T-cell (primary cell): ENCODE results near the gene GNG7. TPM values are rescaled to one million over a fixed set of nuclear protein-coding genes. Genes with fewer than 3 reads are reported as not detected.
A peak's percentile ranks its signal among the peaks of the same experiment; 100 is the strongest.
"Not testable (repeated sequence)": the region's sequence is repeated elsewhere in the genome, so short reads cannot be mapped to it uniquely, and the experiment has no call there.

Experiments used
- ATAC-seq, 4 experiments: fragments of 200-7000 bp in 3 of 4; fragments of 150-1000 bp in 1 of 4; cut with Tn5 transposase; replicated peaks in 1 of 4; 1 replicate in 3 of 4; 2 replicates in 1 of 4; pipeline ENCODE4 v1.10.0; 2021; ENCODE audit warnings: moderate library complexity in 3 of 4, mild to moderate bottlenecking in 2 of 4, moderate number of reproducible peaks in 1 of 4
- CTCF ChIA-PET, 2 donors: fragments of 300-600 bp; sonication (Branson Sonifier 250); formaldehyde crosslinking; loops; one replicate each; lab custom pipeline; 2022; ENCODE audit warnings: antibody characterized with exemption in 2 of 2; lab: Charles Lee
- POLR2A ChIA-PET, 2 donors: fragments of 300-600 bp; sonication (Branson Sonifier 250); formaldehyde crosslinking; loops; one replicate each; lab custom pipeline; 2022; ENCODE audit warnings: antibody characterized with exemption in 2 of 2; lab: Charles Lee
- DNase-seq, 35 experiments: peaks; one replicate each; pipeline versions ENCODE4 v3.0.0 to v3.0.0-alpha.2; 2013 to 2023
- H3K27ac ChIP-seq: one replicate; pipeline ENCODE4 v1.5.1; 2013; ENCODE audit warnings: low read length
- H3K27me3 ChIP-seq, 2 experiments: replicated peaks in 1 of 2; 1 replicate in 1 of 2; 2 replicates in 1 of 2; pipeline versions ENCODE4 v1.6.1 to v1.7.0; 2013; ENCODE audit warnings: low read length in 1 of 2, mixed read lengths in 1 of 2; ENCODE audit not compliant: control insufficient read depth in 2 of 2, insufficient read depth in 2 of 2; ENCODE audit errors: extremely low read depth in 1 of 2
- H3K36me3 ChIP-seq, 2 donors: 1 replicate in 1 of 2; 2 replicates in 1 of 2; pipeline versions ENCODE4 v1.6.1 to v1.7.0; 2013; ENCODE audit warnings: low read length in 1 of 2; ENCODE audit not compliant: control insufficient read depth in 2 of 2, insufficient read depth in 1 of 2; ENCODE audit errors: extremely low read depth in 1 of 2
- H3K4me1 ChIP-seq, 2 experiments: 1 replicate in 1 of 2; 2 replicates in 1 of 2; pipeline versions ENCODE4 v1.6.1 to v1.7.0; 2013; ENCODE audit warnings: low read length in 2 of 2, mixed read lengths in 1 of 2; ENCODE audit not compliant: insufficient read depth in 2 of 2, control insufficient read depth in 1 of 2; ENCODE audit errors: extremely low read depth in 1 of 2
- H3K4me3 ChIP-seq, 2 donors: 1 replicate in 1 of 2; 2 replicates in 1 of 2; pipeline versions ENCODE4 v1.5.1 to v1.7.0; 2013; ENCODE audit warnings: mild to moderate bottlenecking in 2 of 2, low read length in 1 of 2, moderate library complexity in 1 of 2; ENCODE audit not compliant: control insufficient read depth in 1 of 2; ENCODE audit errors: extremely low read depth in 1 of 2
- H3K9me3 ChIP-seq: 2 replicates; pipeline ENCODE4 v1.7.0; 2013
- H3K27ac Mint-ChIP-seq, 2 donors: one replicate each; pipeline ENCODE4 v1.8.0; 2020 to 2021; ENCODE audit warnings: mild to moderate bottlenecking in 2 of 2, mixed read lengths in 2 of 2
- H3K27me3 Mint-ChIP-seq, 2 donors: one replicate each; pipeline ENCODE4 v1.8.0; 2021 to 2022; ENCODE audit warnings: mixed read lengths in 2 of 2
- H3K36me3 Mint-ChIP-seq: one replicate; pipeline ENCODE4 v1.8.0; 2021; ENCODE audit warnings: mixed read lengths
- H3K4me1 Mint-ChIP-seq, 3 donors: one replicate each; pipeline ENCODE4 v1.8.0; 2020 to 2022; ENCODE audit warnings: mixed read lengths in 3 of 3, mild to moderate bottlenecking in 1 of 3
- H3K4me3 Mint-ChIP-seq, 3 donors: one replicate each; pipeline ENCODE4 v1.8.0; 2020 to 2022; ENCODE audit warnings: mild to moderate bottlenecking in 3 of 3, mixed read lengths in 3 of 3, moderate library complexity in 3 of 3
- H3K9me3 Mint-ChIP-seq, 3 donors: one replicate each; pipeline ENCODE4 v1.8.0; 2020 to 2022; ENCODE audit warnings: mixed read lengths in 3 of 3
- WGBS: methylation state at CpG from one replicate; pipeline ENCODE4 v1.1.5; 2013; ENCODE audit warnings: missing lambda C conversion rate; ENCODE audit not compliant: insufficient coverage; 5-methylcytosine and 5-hydroxymethylcytosine counted together
- total RNA-seq, 35 experiments: library from RNA in 6 of 35; stranded (reverse) in 6 of 35; fragments of 120-200 nt in 1 of 35; gene quantifications; one replicate each; pipeline versions ENCODE4 v1.2.1 to v1.2.4 and lab custom pipeline; 2013 to 2026

The GNG7 gene
- total RNA-seq, 5 donors from 2014 or later (not counting 1 experiment from before 2014, with no cell fraction given) = 4.5 to 7.2 (median 5.7) TPM

DNA sequence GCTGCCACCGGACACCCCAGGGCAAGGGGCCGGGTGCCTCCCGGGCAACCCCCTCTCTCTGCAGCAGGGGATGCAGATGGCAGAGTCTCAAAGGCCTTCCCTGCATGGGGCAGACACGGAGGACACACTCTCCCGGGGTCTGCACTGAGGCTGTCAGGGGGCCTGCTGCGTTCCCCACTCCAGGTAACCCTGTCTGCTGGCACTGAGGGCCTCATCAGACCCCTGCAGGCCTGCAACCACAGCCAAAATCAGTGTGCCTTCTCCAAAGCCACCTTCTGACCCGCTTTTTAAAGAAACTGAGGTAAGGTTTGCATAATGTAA lies 93.9 kb downstream of the GNG7 start:
- H3K4me3 ChIP-seq = no peak overlapping the region
- H3K27ac Mint-ChIP-seq = no peak overlapping the region

DNA sequence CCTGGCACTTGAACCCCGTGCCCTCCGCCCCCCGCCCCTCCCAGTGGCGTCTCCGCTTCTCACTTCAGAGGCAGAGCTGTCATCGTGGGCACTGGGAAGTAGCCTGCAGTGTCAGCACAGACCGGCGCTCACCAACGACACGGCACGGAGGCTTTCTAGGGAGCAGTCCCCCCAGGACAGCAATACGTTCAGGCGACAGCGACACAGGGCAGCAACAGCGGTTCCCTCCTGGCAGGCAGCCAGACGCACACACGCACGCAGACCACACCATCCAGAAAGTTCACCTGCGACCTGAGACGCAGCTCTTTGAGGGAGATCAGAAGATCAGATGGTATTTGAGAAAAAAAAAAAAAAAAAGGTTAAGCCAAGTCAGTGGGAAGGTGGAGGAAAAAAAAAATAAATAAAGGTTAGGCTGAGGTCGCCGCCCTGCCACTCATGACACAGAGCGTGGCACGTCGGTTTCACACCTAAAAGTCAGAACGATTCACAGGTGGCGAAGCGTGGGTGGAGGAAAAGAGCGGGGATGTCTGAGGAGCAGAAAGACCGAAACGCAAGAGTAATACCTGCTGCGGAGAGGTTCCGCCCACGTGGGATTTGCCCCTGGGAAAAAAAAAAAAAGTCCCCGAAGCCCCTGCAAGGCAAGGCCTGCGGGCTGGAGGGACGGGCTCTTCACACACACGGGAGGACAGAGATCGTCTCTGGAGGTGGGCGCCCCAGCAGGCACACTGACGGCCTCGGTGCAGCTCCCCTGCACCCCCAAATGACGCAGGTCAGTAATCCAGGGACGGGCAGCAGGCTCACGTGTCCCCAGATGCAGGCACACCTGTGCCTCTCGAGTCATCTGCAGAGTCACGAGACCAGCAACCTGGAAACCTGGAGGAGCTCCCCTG lies 94.5 kb downstream of the GNG7 start:
- peak; percentile 63 to 78 (median 68) for ATAC-seq
- Mint-ChIP-seq H3K4me3 (peak overlapping the region; percentile 62 to 71 (median 62)), H3K27ac (peak overlapping the region; percentile 43 to 57), H3K27me3 (peaks cover 0 to 3% of the 10 kb centered on the region in 2 donors), H3K36me3 (no peaks in the 10 kb centered on the region), H3K9me3 (no peaks in the 10 kb centered on the region), H3K4me1 (peaks cover 24 to 29% (median 27%) of the 10 kb centered on the region in 3 donors)
- DNase-seq = peak in 34 of 35 experiments; percentile 55 to 92 (median 70)
- WGBS = 9% methylated on average over 34 of the region's 47 CpGs
- ChIA-PET POLR2A (interaction anchor here (0.6 to 1.5 kb wide), 5 partner anchors 13 to 316 kb away, joined by 3 to 11 read pairs (median 7); partner anchors contain the start of genes GADD45B (in 1 of the 2) and LMNB2 (in 1 of the 2)), CTCF (interaction anchor here in 1 of 2 donors (0.6 to 1.2 kb wide), 10 partner anchors 8 to 178 kb away, joined by 3 to 17 read pairs (median 4); partner anchors contain the start of gene GADD45B)
- peaks cover 0 to 9% of the 10 kb centered on the region in 2 experiments for H3K27me3 ChIP-seq
- H3K4me3 ChIP-seq = peak overlapping the region; percentile 30 to 51
- peaks cover 3 to 30% of the 10 kb centered on the region in 2 experiments for H3K4me1 ChIP-seq
- H3K36me3 ChIP-seq = no peaks in the 10 kb centered on the region
- no peaks in the 10 kb centered on the region for H3K9me3 ChIP-seq
- H3K27ac ChIP-seq = no peak overlapping the region

More for the DNA sequence above, 93.9 kb downstream of the GNG7 start:
- no peaks in the 10 kb centered on the region for H3K9me3 ChIP-seq
- Mint-ChIP-seq H3K9me3 (no peaks in the 10 kb centered on the region), H3K27me3 (peaks cover 0 to 3% of the 10 kb centered on the region in 2 donors), H3K4me3 (peak overlapping the region in 2 of 3 donors; percentile 24 to 71), H3K4me1 (peaks cover 27 to 32% (median 32%) of the 10 kb centered on the region in 3 donors), H3K36me3 (no peaks in the 10 kb centered on the region)
- whole genome bisulfite sequencing = 45% methylated on average over 4 of the region's 7 CpGs
- no peaks in the 10 kb centered on the region for H3K36me3 ChIP-seq
- H3K27me3 ChIP-seq = peaks cover 0 to 9% of the 10 kb centered on the region in 2 experiments
- ATAC-seq = no peak
- H3K27ac ChIP-seq = no peak overlapping the region
- ChIA-PET POLR2A (no interaction called here), CTCF (interaction anchor here in 1 of 2 donors (1.1 to 1.2 kb wide), 3 partner anchors 10 to 136 kb away, joined by 4 to 17 read pairs (median 4); partner anchors contain the start of gene GADD45B)
- DNase-seq = no peak
- H3K4me1 ChIP-seq = peaks cover 9 to 34% of the 10 kb centered on the region in 2 experiments

- not testable (repeated sequence) for H3K9me3 Mint-ChIP-seq, H3K9me3 ChIP-seq, DNase-seq, ATAC-seq, H3K27ac Mint-ChIP-seq, H3K4me3 ChIP-seq, H3K27me3 ChIP-seq, H3K27me3 Mint-ChIP-seq, H3K36me3 Mint-ChIP-seq, H3K27ac ChIP-seq, H3K36me3 ChIP-seq
- POLR2A ChIA-PET = interaction anchor here (0.6 to 1.7 kb wide), 4 partner anchors 24 to 669 kb away, joined by 3 to 11 read pairs (median 6); partner anchors contain the start of gene GADD45B (in 2 of the 2)
- Mint-ChIP-seq H3K4me3 (peak overlapping the region in 1 of 3 donors; percentile 71), H3K4me1 (peaks cover 24 to 29% (median 27%) of the 10 kb centered on the region in 3 donors)
- peaks cover 2 to 30% of the 10 kb centered on the region in 2 experiments for H3K4me1 ChIP-seq
- WGBS = 93% methylated on average over 8 of the region's 9 CpGs
- CTCF ChIA-PET = interaction anchor here in 1 of 2 donors (1.1 to 1.2 kb wide), 3 partner anchors 9 to 14 kb away, joined by 3 to 4 read pairs (median 4); no protein-coding TSS in a partner anchor
These were observed 95.7 kb downstream of the GNG7 start for GRCh38 chr19:2606774-2607173.

DNA sequence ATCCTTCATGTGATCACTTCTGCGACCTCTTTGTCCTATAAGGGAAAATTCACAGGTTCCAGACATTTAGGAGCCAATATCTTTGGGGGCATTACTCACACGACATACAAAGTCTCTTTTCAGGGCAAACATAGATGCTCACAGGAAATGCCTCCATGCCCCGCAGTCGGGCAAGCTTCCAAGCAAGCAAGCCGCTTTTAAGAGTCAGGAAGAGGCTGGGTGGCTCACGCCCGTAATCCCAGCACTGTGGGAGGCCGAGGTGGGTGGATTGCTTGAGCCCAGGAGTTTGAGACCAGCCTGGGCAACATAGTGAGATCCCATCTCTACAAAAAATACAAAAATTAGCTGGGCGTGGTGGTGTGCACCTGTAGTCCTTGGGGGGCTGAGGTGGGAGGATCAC lies 96.6 kb downstream of the GNG7 start:
- ATAC-seq, H3K27me3 ChIP-seq, H3K9me3 ChIP-seq, DNase-seq, H3K4me3 ChIP-seq, H3K4me3 Mint-ChIP-seq, CTCF ChIA-PET, H3K36me3 Mint-ChIP-seq, H3K27ac ChIP-seq, H3K36me3 ChIP-seq, H3K9me3 Mint-ChIP-seq, H3K27me3 Mint-ChIP-seq, H3K27ac Mint-ChIP-seq: not testable (repeated sequence)
- POLR2A ChIA-PET = interaction anchor here in 1 of 2 donors (0.7 to 1.7 kb wide), 2 partner anchors 126 to 130 kb away, joined by 6 to 9 read pairs; partner anchors contain the start of gene GADD45B
- peaks cover 0 to 23% of the 10 kb centered on the region in 2 experiments for H3K4me1 ChIP-seq
- WGBS = 94% methylated on average over 4 of the region's 9 CpGs
- H3K4me1 Mint-ChIP-seq = peaks cover 20 to 27% (median 24%) of the 10 kb centered on the region in 3 donors

DNA sequence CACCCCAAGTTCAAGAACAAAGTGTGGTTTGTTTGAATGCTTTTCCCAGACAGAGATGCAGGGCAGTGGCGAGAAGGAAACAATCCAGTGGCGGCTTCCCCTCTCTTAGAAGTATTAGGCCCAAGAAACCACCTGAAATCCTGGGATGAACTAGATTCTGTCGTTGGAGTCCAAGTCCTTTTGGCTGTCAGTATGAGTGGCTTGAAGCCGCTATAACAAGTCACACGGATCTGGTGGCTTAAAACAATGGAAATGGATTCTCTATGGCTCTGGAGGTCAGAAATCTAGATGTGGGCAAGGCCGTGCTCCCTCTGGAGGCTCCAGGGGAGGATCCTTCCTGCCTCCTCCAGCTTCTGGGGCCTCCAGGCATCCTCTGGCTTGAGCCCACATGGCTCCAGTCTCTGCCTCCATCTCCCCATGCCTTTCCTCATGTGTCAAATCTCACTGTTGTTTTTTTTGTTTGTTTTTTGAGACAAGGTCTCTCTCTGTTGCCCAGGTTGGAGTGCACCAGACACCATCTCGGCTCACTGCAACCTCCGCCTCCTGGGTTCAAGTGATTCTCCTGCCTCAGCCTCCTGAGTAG lies 97.7 kb downstream of the GNG7 start:
- Histone ChIP-seq H3K9me3 (no peaks in the 10 kb centered on the region), H3K27ac (no peak overlapping the region), H3K4me3 (no peak overlapping the region), H3K4me1 (peaks cover 0 to 18% of the 10 kb centered on the region in 2 experiments), H3K36me3 (no peaks in the 10 kb centered on the region), H3K27me3 (peaks cover 0 to 6% of the 10 kb centered on the region in 2 experiments)
- Mint-ChIP-seq H3K36me3 (no peaks in the 10 kb centered on the region), H3K9me3 (no peaks in the 10 kb centered on the region), H3K4me3 (no peak overlapping the region), H3K4me1 (peaks cover 20 to 25% (median 20%) of the 10 kb centered on the region in 3 donors), H3K27ac (no peak overlapping the region), H3K27me3 (peaks cover 0 to 3% of the 10 kb centered on the region in 2 donors)
- POLR2A ChIA-PET = no interaction called here
- CTCF ChIA-PET = no interaction called here
- ATAC-seq = no peak
- no peak for DNase-seq
- WGBS = 84% methylated on average over 3 of the region's 8 CpGs

GRCh38 chr19:2603334-2603733 lies 99.2 kb downstream of the GNG7 start:
- no peaks in the 10 kb centered on the region for H3K36me3 Mint-ChIP-seq
- POLR2A ChIA-PET = no interaction called here
- CTCF ChIA-PET = interaction anchor here in 1 of 2 donors (0.7 to 0.8 kb wide), 2 partner anchors 45 to 1189 kb away, joined by 3 read pairs; no protein-coding TSS in a partner anchor

More at GRCh38 chr19:2603334-2603733, 99.2 kb downstream of the GNG7 start:
- ATAC-seq (no peak), DNase-seq (no peak)
- Mint-ChIP-seq H3K4me3 (no peak overlapping the region), H3K27me3 (no peaks in the 10 kb centered on the region), H3K27ac (no peak overlapping the region), H3K4me1 (peaks cover 14 to 25% (median 21%) of the 10 kb centered on the region in 3 donors), H3K9me3 (no peaks in the 10 kb centered on the region)
- 87% methylated on average over 17 of the region's 17 CpGs for WGBS
- Histone ChIP-seq H3K36me3 (no peaks in the 10 kb centered on the region), H3K27ac (no peak overlapping the region), H3K4me1 (peaks cover 0 to 24% of the 10 kb centered on the region in 2 experiments), H3K9me3 (no peaks in the 10 kb centered on the region), H3K27me3 (peaks cover 0 to 1% of the 10 kb centered on the region in 2 experiments), H3K4me3 (no peak overlapping the region)
